Neural crest cell (in vitro differentiated cells): ENCODE measurements around the gene SPEN. TPM values are rescaled to one million over a fixed set of nuclear protein-coding genes. Genes with fewer than 3 reads are reported as not detected.
"Not testable (repeated sequence)": the region's sequence is repeated elsewhere in the genome, so short reads cannot be mapped to it uniquely, and the experiment has no call there.

Experiments used
- DNase-seq: peaks from one replicate; pipeline ENCODE4 v3.0.0; 2021; ENCODE audit warnings: low read depth, mixed read lengths, low spot score
- H3K27ac Mint-ChIP-seq: one replicate; pipeline ENCODE4 v1.8.0; 2021; ENCODE audit warnings: mild to moderate bottlenecking, mixed read lengths; ENCODE audit not compliant: unreplicated experiment
- H3K27me3 Mint-ChIP-seq: 2 replicates; pipeline ENCODE4 v1.8.0; 2021; ENCODE audit warnings: low read depth, mild to moderate bottlenecking, mixed read lengths
- H3K36me3 Mint-ChIP-seq: 2 replicates; pipeline ENCODE4 v1.8.0; 2021; ENCODE audit warnings: low read depth, mild to moderate bottlenecking, mixed read lengths
- H3K4me1 Mint-ChIP-seq: 2 replicates; pipeline ENCODE4 v1.8.0; 2021; ENCODE audit warnings: mixed read lengths
- H3K4me3 Mint-ChIP-seq: one replicate; pipeline ENCODE4 v1.8.0; 2021; ENCODE audit warnings: mild to moderate bottlenecking, mixed read lengths
- H3K9me3 Mint-ChIP-seq: 2 replicates; pipeline ENCODE4 v1.8.0; 2021; ENCODE audit warnings: mixed read lengths
- CTCF ChIP-seq: fragments of 200-600 bp; sonication (generic); conservative IDR thresholded peaks from 2 replicates; pipeline ENCODE4 v1.5.0; 2021; ENCODE audit warnings: antibody characterized with exemption, mild to moderate bottlenecking
- total RNA-seq: library from RNA; stranded (reverse); gene quantifications from 2 replicates; pipeline ENCODE4 v1.2.1, GENCODE V29; 2021

Gene SPEN
- total RNA-seq, 1 donor from 2014 or later, result 69.4 TPM

- Mint-ChIP-seq H3K4me1 (peaks cover 17% of the 10 kb centered on the region), H3K27me3 (peaks cover 4% of the 10 kb centered on the region), H3K4me3 (peak overlapping the region; percentile 94), H3K27ac (peak overlapping the region; percentile 94), H3K9me3 (peaks cover 6% of the 10 kb centered on the region), H3K36me3 (peaks cover 21% of the 10 kb centered on the region)
- peak; percentile 33 for TF ChIP-seq CTCF
- peak; percentile 68 for DNase-seq
Measured at GRCh38 chr1:15975358-15975804, 127.9 kb downstream of the SPEN start.

- peak within 1 kb of the TSS; percentile 94 for H3K27ac Mint-ChIP-seq
- peaks cover 6% of the 10 kb centered on the region for H3K9me3 Mint-ChIP-seq
- peaks cover 6% of the 10 kb centered on the region for H3K27me3 Mint-ChIP-seq
- peaks cover 17% of the 10 kb centered on the region for H3K4me1 Mint-ChIP-seq
- peak; percentile 96 for DNase-seq
- peak within 1 kb of the TSS; percentile 95 for H3K4me3 Mint-ChIP-seq
- no peak for TF ChIP-seq CTCF
- H3K36me3 Mint-ChIP-seq, result peaks cover 17% of the 10 kb centered on the region
Measured at GRCh38 chr1:15975805-15976680, 128.5 kb downstream of the SPEN start, which contains the start of gene ZBTB17. TSS of gene ZBTB17 (minus strand) at chr1:15976101. CDS start at chr1:15948495, 27,606 bp downstream.

DNA sequence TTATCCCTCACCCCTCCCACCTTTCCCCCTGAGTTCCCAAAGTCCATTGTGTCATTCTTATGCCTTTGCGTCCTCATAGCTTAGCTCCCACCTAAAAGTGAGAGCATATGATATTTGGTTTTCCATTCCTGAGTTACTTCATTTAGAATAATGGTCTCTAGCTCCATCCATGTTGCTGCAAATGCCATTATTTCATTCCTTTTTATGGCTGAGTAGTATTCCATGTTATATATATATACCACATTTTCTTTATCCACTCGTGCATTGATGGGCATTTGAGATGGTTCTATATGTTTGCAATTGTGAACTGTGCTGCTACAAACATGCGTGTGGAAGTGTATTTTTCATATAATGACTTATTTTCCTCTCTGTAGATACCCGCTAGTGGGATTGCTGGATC lies 130.4 kb downstream of the SPEN start:
- H3K4me1 Mint-ChIP-seq, result peaks cover 17% of the 10 kb centered on the region
- DNase-seq, H3K36me3 Mint-ChIP-seq, H3K9me3 Mint-ChIP-seq, H3K27ac Mint-ChIP-seq: not testable (repeated sequence)
- H3K27me3 Mint-ChIP-seq, result peaks cover 12% of the 10 kb centered on the region
- peak overlapping the region; percentile 61 for H3K4me3 Mint-ChIP-seq

DNA sequence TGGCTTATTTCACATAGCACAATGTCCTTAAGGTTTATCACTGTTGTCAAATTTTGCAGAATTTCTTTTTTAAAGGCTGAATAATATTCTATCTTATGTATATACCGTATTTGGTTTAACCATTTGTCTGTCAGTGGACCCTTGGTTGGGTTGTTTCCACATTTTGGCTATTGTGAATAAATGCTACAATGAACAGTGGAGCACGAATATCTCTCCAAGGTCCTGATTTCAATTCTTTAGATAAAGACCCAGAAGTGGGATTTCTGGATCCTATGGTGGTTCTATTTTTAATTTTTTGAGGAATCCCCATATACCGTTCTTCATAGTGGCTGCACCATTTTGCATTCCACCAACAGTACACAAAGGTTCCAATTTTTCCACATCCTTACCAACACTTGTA lies 134.2 kb downstream of the SPEN start:
- no peak for TF ChIP-seq CTCF
- Mint-ChIP-seq H3K4me3 (no peak overlapping the region), H3K27me3 (peaks cover 26% of the 10 kb centered on the region), H3K27ac (no peak overlapping the region), H3K9me3 (peaks cover 4% of the 10 kb centered on the region), H3K4me1 (peaks cover 2% of the 10 kb centered on the region), H3K36me3 (no peaks in the 10 kb centered on the region)
- no peak for DNase-seq

DNA sequence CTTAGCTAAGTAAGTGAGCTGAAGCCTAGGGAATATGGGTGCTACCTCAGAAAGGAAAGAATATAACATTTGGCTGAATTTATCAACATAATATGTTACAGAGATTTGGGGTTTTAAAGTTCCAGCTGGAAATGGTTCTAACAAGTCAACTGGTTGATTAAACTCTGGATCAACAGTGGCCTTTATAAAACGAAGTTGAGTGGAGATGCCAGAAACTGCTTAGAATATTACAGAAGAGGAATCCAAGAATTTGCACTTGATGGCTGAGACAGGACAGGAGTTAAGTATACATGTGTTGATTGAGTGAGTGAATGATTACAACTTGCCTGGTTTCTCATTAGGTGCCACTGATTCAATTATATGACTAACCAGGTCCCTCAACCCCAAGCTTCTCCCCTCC lies 135.8 kb downstream of the SPEN start:
- Mint-ChIP-seq H3K36me3 (no peaks in the 10 kb centered on the region), H3K4me3 (no peak overlapping the region), H3K9me3 (peaks cover under 1% of the 10 kb centered on the region)

More for the DNA sequence above, 135.8 kb downstream of the SPEN start:
- no peak for DNase-seq
- Mint-ChIP-seq H3K27ac (no peak overlapping the region), H3K27me3 (peaks cover 26% of the 10 kb centered on the region), H3K4me1 (peaks cover 4% of the 10 kb centered on the region)
- no peak for TF ChIP-seq CTCF
